Neural crest cell (in vitro differentiated cells): ENCODE data around the gene HACD3. TPM values are rescaled to one million over a fixed set of nuclear protein-coding genes. Genes with fewer than 3 reads are reported as not detected.
A peak's percentile ranks its signal among the peaks of the same experiment; 100 is the strongest.

ENCODE experiments used
- DNase-seq: peaks from one replicate; pipeline ENCODE4 v3.0.0; 2021; ENCODE audit warnings: low read depth, mixed read lengths, low spot score
- H3K27ac Mint-ChIP-seq: one replicate; pipeline ENCODE4 v1.8.0; 2021; ENCODE audit warnings: mild to moderate bottlenecking, mixed read lengths; ENCODE audit not compliant: unreplicated experiment
- H3K27me3 Mint-ChIP-seq: 2 replicates; pipeline ENCODE4 v1.8.0; 2021; ENCODE audit warnings: low read depth, mild to moderate bottlenecking, mixed read lengths
- H3K36me3 Mint-ChIP-seq: 2 replicates; pipeline ENCODE4 v1.8.0; 2021; ENCODE audit warnings: low read depth, mild to moderate bottlenecking, mixed read lengths
- H3K4me1 Mint-ChIP-seq: 2 replicates; pipeline ENCODE4 v1.8.0; 2021; ENCODE audit warnings: mixed read lengths
- H3K4me3 Mint-ChIP-seq: one replicate; pipeline ENCODE4 v1.8.0; 2021; ENCODE audit warnings: mild to moderate bottlenecking, mixed read lengths
- H3K9me3 Mint-ChIP-seq: 2 replicates; pipeline ENCODE4 v1.8.0; 2021; ENCODE audit warnings: mixed read lengths
- CTCF ChIP-seq: fragments of 200-600 bp; sonication (generic); conservative IDR thresholded peaks from 2 replicates; pipeline ENCODE4 v1.5.0; 2021; ENCODE audit warnings: antibody characterized with exemption, mild to moderate bottlenecking
- total RNA-seq: library from RNA; stranded (reverse); gene quantifications from 2 replicates; pipeline ENCODE4 v1.2.1, GENCODE V29; 2021

The HACD3 gene
- total RNA-seq, 1 donor from 2014 or later, result 147 TPM

- no peaks in the 10 kb centered on the region for H3K9me3 Mint-ChIP-seq
- no peaks in the 10 kb centered on the region for H3K4me1 Mint-ChIP-seq
- H3K4me3 Mint-ChIP-seq, result no peak overlapping the region
- no peaks in the 10 kb centered on the region for H3K36me3 Mint-ChIP-seq
- H3K27me3 Mint-ChIP-seq, result no peaks in the 10 kb centered on the region
- TF ChIP-seq CTCF, result no peak
- no peak overlapping the region for H3K27ac Mint-ChIP-seq
- no peak for DNase-seq
Observed at GRCh38 chr15:65524226-65524625, 6.0 kb upstream of the HACD3 start.

GRCh38 chr15:65525622-65526021 is 4.6 kb upstream of the HACD3 start:
- no peak overlapping the region for H3K4me3 Mint-ChIP-seq
- H3K36me3 Mint-ChIP-seq, result no peaks in the 10 kb centered on the region
- no peak for DNase-seq
- H3K27ac Mint-ChIP-seq, result no peak overlapping the region
- H3K27me3 Mint-ChIP-seq, result no peaks in the 10 kb centered on the region
- H3K9me3 Mint-ChIP-seq, result no peaks in the 10 kb centered on the region
- H3K4me1 Mint-ChIP-seq, result peaks cover 5% of the 10 kb centered on the region
- TF ChIP-seq CTCF, result no peak

GRCh38 chr15:65528461-65529060 is 1.7 kb upstream of the HACD3 start:
- no peaks in the 10 kb centered on the region for H3K36me3 Mint-ChIP-seq
- DNase-seq, result no peak
- no peak overlapping the region for H3K27ac Mint-ChIP-seq
- H3K27me3 Mint-ChIP-seq, result no peaks in the 10 kb centered on the region
- H3K4me3 Mint-ChIP-seq, result peak overlapping the region; percentile 84
- no peak for TF ChIP-seq CTCF
- no peaks in the 10 kb centered on the region for H3K9me3 Mint-ChIP-seq
- peaks cover 27% of the 10 kb centered on the region for H3K4me1 Mint-ChIP-seq

GRCh38 chr15:65529762-65530317 is 423 bp upstream of the HACD3 start:
- Mint-ChIP-seq H3K9me3 (no peaks in the 10 kb centered on the region), H3K4me3 (peak overlapping the region; percentile 84), H3K27ac (peak overlapping the region; percentile 52), H3K36me3 (no peaks in the 10 kb centered on the region), H3K27me3 (no peaks in the 10 kb centered on the region), H3K4me1 (peaks cover 38% of the 10 kb centered on the region)
- no peak for TF ChIP-seq CTCF
- DNase-seq, result no peak

- Mint-ChIP-seq H3K4me3 (peak overlapping the region; percentile 84), H3K36me3 (no peaks in the 10 kb centered on the region), H3K27ac (no peak overlapping the region), H3K4me1 (peaks cover 38% of the 10 kb centered on the region), H3K27me3 (no peaks in the 10 kb centered on the region), H3K9me3 (no peaks in the 10 kb centered on the region)
- TF ChIP-seq CTCF, result no peak
- DNase-seq, result no peak
Observed at GRCh38 chr15:65532738-65533051, 2.4 kb downstream of the HACD3 start.
